GM12878 (cell line): ENCODE results near the gene TMEM256. TPM values are rescaled to one million over a fixed set of nuclear protein-coding genes. Genes with fewer than 3 reads are reported as not detected.

Source experiments
- CBX5 ChIP-seq: sonication (generic); IDR thresholded peaks from 2 replicates; pipeline ENCODE4 v1.6.1; 2016; ENCODE audit warnings: low read depth, moderate library complexity, mild to moderate bottlenecking, inconsistent platforms
- CHD4 ChIP-seq: fragments of 200-600 bp; sonication (generic); IDR thresholded peaks from 2 replicates; pipeline ENCODE4 v1.6.1; 2016; ENCODE audit warnings: mild to moderate bottlenecking
- ESRRA ChIP-seq: IDR thresholded peaks from 2 replicates; pipeline ENCODE4 v1.6.1; 2012; ENCODE audit warnings: mild to moderate bottlenecking, low read length, improper control_type of control experiment
- FOXM1 ChIP-seq: IDR thresholded peaks from 2 replicates; pipeline ENCODE4 v1.6.1; 2012; ENCODE audit warnings: low read depth, mild to moderate bottlenecking, inconsistent platforms, low read length, moderate library complexity
- JUNB ChIP-seq: IDR thresholded peaks from 2 replicates; pipeline ENCODE4 v1.6.1; 2016; ENCODE audit warnings: antibody characterized with exemption, mild to moderate bottlenecking
- MEF2A ChIP-seq: IDR thresholded peaks from 2 replicates; pipeline ENCODE4 v1.6.1; 2011; ENCODE audit warnings: low read depth, mild to moderate bottlenecking, low read length, moderate library complexity; ENCODE audit not compliant: insufficient read depth
- MTA2 ChIP-seq: fragments of 450-650 bp; IDR thresholded peaks from 2 replicates; pipeline ENCODE4 v1.6.1; 2016; ENCODE audit warnings: low read depth, mild to moderate bottlenecking, moderate library complexity
- MTA3 ChIP-seq: IDR thresholded peaks from 2 replicates; pipeline ENCODE4 v1.6.1; 2012; ENCODE audit warnings: low read length, inconsistent platforms, borderline replicate concordance
- MXI1 ChIP-seq: fragments of 150-350 bp; IDR thresholded peaks from 2 replicates; pipeline ENCODE4 v1.6.1; 2011; ENCODE audit warnings: low read depth, mild to moderate bottlenecking, inconsistent platforms, low read length, improper control_type of control experiment
- NFYB ChIP-seq: IDR thresholded peaks from 2 replicates; pipeline ENCODE4 v1.6.1; 2011; ENCODE audit warnings: low read depth, mild to moderate bottlenecking, low read length, improper control_type of control experiment, moderate library complexity; ENCODE audit not compliant: insufficient read depth
- NR2F1 ChIP-seq: fragments of 450-650 bp; conservative IDR thresholded peaks from 2 replicates; pipeline ENCODE4 v1.6.1; 2017; ENCODE audit warnings: mild to moderate bottlenecking
- PBX3 ChIP-seq: IDR thresholded peaks from 2 replicates; pipeline ENCODE4 v1.6.1; 2011; ENCODE audit warnings: mild to moderate bottlenecking, low read depth, low read length, moderate library complexity; ENCODE audit not compliant: insufficient replicate concordance
- POLR2AphosphoS2 ChIP-seq: IDR thresholded peaks from 2 replicates; pipeline ENCODE4 v1.6.1; 2011; ENCODE audit warnings: low read depth, mild to moderate bottlenecking, low read length, improper control_type of control experiment, moderate library complexity
- POLR2AphosphoS5 ChIP-seq: IDR thresholded peaks from 2 replicates; pipeline ENCODE4 v1.6.1; 2011; ENCODE audit warnings: mild to moderate bottlenecking, low read length, inconsistent platforms
- PRDM15 ChIP-seq: fragments of 450-650 bp; formaldehyde crosslinking; IDR thresholded peaks from 2 replicates; pipeline ENCODE4 v1.4.0; 2020; ENCODE audit warnings: mild to moderate bottlenecking, moderate library complexity
- RAD21 ChIP-seq: IDR thresholded peaks from 2 replicates; pipeline ENCODE4 v1.6.1; 2011; ENCODE audit warnings: mild to moderate bottlenecking, low read depth, low read length, moderate library complexity; ENCODE audit not compliant: insufficient read depth
- RUNX3 ChIP-seq: IDR thresholded peaks from 2 replicates; pipeline ENCODE4 v1.6.1; 2012; ENCODE audit warnings: low read length, inconsistent platforms
- SIX5 ChIP-seq: IDR thresholded peaks from 2 replicates; pipeline ENCODE4 v1.6.1; 2011; ENCODE audit warnings: mild to moderate bottlenecking, low read depth, low read length, moderate library complexity; ENCODE audit not compliant: severe bottlenecking
- TBL1XR1 ChIP-seq: IDR thresholded peaks from 2 replicates; pipeline ENCODE4 v1.6.1; 2012; ENCODE audit warnings: low read depth, low read length, improper control_type of control experiment
- polyA plus RNA-seq, 11 experiments: library from polyadenylated mRNA; depleted of rRNA in 4 of 11; unstranded in 6 of 11; stranded (reverse) in 5 of 11; fragments of >200 nt; fragmentation: Nextera tagmentation in 4 of 11; fragmentation: Illumina TruSeq in 1 of 11; extraction: Ambion mirVana in 4 of 11; extraction: Trizol in 1 of 11; gene quantifications; 1 replicate in 1 of 11; 2 replicates in 10 of 11; pipeline versions ENCODE4 v1.2.1 to v1.2.3, GENCODE V29; 2011 to 2016; ENCODE audit warnings: inconsistent platforms in 2 of 11, missing spikeins in 2 of 11, low read depth in 1 of 11
- total RNA-seq, 4 experiments: library from RNA; depleted of rRNA in 3 of 4; stranded (reverse); fragments of >200 nt in 3 of 4; fragmentation: Illumina TruSeq in 1 of 4; extraction: Trizol in 1 of 4; gene quantifications; 2 replicates each; pipeline versions ENCODE4 v1.2.1 to v1.2.3, GENCODE V29; 2013 to 2021
- TF ChIP-seq, protein P1 (sequence below): fragments of 150-350 bp; IDR thresholded peaks from 2 replicates; pipeline ENCODE4 v1.6.1; 2016; ENCODE audit warnings: low read depth, low read length
- TF ChIP-seq, protein P2 (sequence below): fragments of 450-650 bp; formaldehyde crosslinking; IDR thresholded peaks from 2 replicates; pipeline ENCODE4 v1.4.0; 2022; ENCODE audit warnings: mild to moderate bottlenecking, moderate library complexity

Gene TMEM256
- total and polyA plus RNA-seq, 10 of the 15 experiments (the other 5 are each of a cell fraction or from before 2014, with no cell fraction given), result 57.3 to 342 (median 95.7) TPM

DNA sequence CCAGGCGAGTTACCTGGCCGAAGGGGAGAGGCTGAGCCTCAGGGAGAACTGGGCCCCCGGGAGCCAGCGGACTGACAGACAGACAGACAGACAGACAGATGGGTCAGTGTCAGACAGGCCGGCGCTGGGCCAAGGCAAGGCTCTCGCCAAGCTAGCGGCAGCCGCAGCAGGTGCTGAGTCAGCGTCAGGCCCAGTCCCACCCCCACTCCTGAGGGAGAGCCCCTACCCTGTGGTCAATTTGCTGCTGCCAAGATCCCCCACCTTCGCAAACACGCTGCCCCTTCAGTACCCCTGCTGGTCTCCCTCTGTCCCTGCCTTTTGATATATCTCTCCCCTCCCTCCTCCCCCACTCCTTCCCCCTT lies 36.9 kb upstream of the TMEM256 start (continued):
- TF ChIP-seq POLR2AphosphoS5 (no peak), NFYB (no peak), PRDM15 (CRISPR knock-in tag) (no peak), TBL1XR1 (no peak), MTA2 (peak; percentile 40; the same call in 1 of the 2 replicates), ESRRA (no peak), RUNX3 (peak; percentile 89), FOXM1 (no peak), CBX5 (no peak), SIX5 (no peak), MXI1 (no peak), RAD21 (no peak), POLR2AphosphoS2 (no peak), MEF2A (no peak), MTA3 (no peak), PBX3 (no peak), CHD4 (no peak), JUNB (no peak), NR2F1 (0 out of 2 replicates have a peak, but pooled peaks have one; percentile 9)
- TF ChIP-seq, protein P1, sequence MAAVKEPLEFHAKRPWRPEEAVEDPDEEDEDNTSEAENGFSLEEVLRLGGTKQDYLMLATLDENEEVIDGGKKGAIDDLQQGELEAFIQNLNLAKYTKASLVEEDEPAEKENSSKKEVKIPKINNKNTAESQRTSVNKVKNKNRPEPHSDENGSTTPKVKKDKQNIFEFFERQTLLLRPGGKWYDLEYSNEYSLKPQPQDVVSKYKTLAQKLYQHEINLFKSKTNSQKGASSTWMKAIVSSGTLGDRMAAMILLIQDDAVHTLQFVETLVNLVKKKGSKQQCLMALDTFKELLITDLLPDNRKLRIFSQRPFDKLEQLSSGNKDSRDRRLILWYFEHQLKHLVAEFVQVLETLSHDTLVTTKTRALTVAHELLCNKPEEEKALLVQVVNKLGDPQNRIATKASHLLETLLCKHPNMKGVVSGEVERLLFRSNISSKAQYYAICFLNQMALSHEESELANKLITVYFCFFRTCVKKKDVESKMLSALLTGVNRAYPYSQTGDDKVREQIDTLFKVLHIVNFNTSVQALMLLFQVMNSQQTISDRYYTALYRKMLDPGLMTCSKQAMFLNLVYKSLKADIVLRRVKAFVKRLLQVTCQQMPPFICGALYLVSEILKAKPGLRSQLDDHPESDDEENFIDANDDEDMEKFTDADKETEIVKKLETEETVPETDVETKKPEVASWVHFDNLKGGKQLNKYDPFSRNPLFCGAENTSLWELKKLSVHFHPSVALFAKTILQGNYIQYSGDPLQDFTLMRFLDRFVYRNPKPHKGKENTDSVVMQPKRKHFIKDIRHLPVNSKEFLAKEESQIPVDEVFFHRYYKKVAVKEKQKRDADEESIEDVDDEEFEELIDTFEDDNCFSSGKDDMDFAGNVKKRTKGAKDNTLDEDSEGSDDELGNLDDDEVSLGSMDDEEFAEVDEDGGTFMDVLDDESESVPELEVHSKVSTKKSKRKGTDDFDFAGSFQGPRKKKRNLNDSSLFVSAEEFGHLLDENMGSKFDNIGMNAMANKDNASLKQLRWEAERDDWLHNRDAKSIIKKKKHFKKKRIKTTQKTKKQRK, result no peak
- TF ChIP-seq, protein P2, sequence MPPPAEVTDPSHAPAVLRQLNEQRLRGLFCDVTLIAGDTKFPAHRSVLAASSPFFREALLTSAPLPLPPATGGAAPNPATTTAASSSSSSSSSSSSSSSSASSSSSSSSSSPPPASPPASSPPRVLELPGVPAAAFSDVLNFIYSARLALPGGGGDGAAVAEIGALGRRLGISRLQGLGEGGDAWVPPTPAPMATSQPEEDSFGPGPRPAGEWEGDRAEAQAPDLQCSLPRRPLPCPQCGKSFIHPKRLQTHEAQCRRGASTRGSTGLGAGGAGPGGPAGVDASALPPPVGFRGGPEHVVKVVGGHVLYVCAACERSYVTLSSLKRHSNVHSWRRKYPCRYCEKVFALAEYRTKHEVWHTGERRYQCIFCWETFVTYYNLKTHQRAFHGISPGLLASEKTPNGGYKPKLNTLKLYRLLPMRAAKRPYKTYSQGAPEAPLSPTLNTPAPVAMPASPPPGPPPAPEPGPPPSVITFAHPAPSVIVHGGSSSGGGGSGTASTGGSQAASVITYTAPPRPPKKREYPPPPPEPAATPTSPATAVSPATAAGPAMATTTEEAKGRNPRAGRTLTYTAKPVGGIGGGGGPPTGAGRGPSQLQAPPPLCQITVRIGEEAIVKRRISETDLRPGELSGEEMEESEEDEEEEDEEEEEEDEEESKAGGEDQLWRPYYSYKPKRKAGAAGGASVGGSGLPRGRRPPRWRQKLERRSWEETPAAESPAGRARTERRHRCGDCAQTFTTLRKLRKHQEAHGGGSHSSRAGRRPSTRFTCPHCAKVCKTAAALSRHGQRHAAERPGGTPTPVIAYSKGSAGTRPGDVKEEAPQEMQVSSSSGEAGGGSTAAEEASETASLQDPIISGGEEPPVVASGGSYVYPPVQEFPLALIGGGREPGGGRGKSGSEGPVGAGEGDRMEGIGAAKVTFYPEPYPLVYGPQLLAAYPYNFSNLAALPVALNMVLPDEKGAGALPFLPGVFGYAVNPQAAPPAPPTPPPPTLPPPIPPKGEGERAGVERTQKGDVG, result no peak
